GM18526 (cell line): ENCODE results near the gene PXN.
A peak's percentile ranks its signal among the peaks of the same experiment; 100 is the strongest.

Source experiments
- POLR2A ChIP-seq: IDR thresholded peaks from 3 replicates; pipeline ENCODE4 v1.6.1; 2011; ENCODE audit not compliant: insufficient read length; ENCODE audit errors: extremely low read depth

The PXN gene

GRCh38 chr12:120265473-120266179 lies at the start of gene PXN:
Gene PXN, minus strand, starts transcription at chr12:120265730. Its CDS starts 101 bp downstream, at chr12:120265629.
- TF ChIP-seq POLR2A, result peak; percentile 53

GRCh38 chr12:120314220-120314619 lies 48.7 kb upstream of the PXN start:
- TF ChIP-seq POLR2A, result no peak

- TF ChIP-seq POLR2A, result no peak
Measured at GRCh38 chr12:120301962-120302815, 36.7 kb upstream of the PXN start, which contains the start of gene SIRT4. Gene SIRT4, plus strand, starts transcription at chr12:120302321. Its CDS starts 1,241 bp downstream, at chr12:120303562.

- TF ChIP-seq POLR2A, result peak; percentile 99
Measured at GRCh38 chr12:120292661-120293531, 27.4 kb upstream of the PXN start, which contains the start of gene RNU4-1. Gene RNU4-1, minus strand, starts transcription at chr12:120293237.

- no peak for TF ChIP-seq POLR2A
Measured at GRCh38 chr12:120292411-120292660, 26.8 kb upstream of the PXN start.

- no peak for TF ChIP-seq POLR2A
Measured at GRCh38 chr12:120290609-120291305, 25.2 kb upstream of the PXN start.

GRCh38 chr12:120287491-120287890 lies 22.0 kb upstream of the PXN start:
- no peak for TF ChIP-seq POLR2A

- TF ChIP-seq POLR2A, result no peak
Measured at GRCh38 chr12:120286768-120287490, 21.4 kb upstream of the PXN start.

- no peak for TF ChIP-seq POLR2A
Measured at GRCh38 chr12:120284381-120284780, 18.9 kb upstream of the PXN start.

- no peak for TF ChIP-seq POLR2A
Measured at GRCh38 chr12:120283318-120283717, 17.8 kb upstream of the PXN start.

GRCh38 chr12:120278137-120279069 lies 12.9 kb upstream of the PXN start:
- TF ChIP-seq POLR2A, result no peak

GRCh38 chr12:120276734-120277133 lies 11.2 kb upstream of the PXN start:
- no peak for TF ChIP-seq POLR2A

- no peak for TF ChIP-seq POLR2A
Measured at GRCh38 chr12:120267736-120268135, 2.2 kb upstream of the PXN start.
